GM23248 (cell line): ENCODE measurements around the gene MVP.

Experiments used
- EZH2 ChIP-seq: fragments of 200-600 bp; sonication (generic); IDR thresholded peaks from 2 replicates; pipeline ENCODE4 v1.6.1; 2018; ENCODE audit warnings: antibody characterized with exemption, mild to moderate bottlenecking; ENCODE audit not compliant: insufficient read depth, poor library complexity, severe bottlenecking
- EZH2phosphoT487 ChIP-seq: fragments of 200-600 bp; sonication (generic); IDR thresholded peaks from 2 replicates; pipeline ENCODE4 v1.6.1; 2018; ENCODE audit warnings: antibody characterized with exemption, moderate library complexity, mild to moderate bottlenecking, low read depth; ENCODE audit not compliant: insufficient read depth

DNA sequence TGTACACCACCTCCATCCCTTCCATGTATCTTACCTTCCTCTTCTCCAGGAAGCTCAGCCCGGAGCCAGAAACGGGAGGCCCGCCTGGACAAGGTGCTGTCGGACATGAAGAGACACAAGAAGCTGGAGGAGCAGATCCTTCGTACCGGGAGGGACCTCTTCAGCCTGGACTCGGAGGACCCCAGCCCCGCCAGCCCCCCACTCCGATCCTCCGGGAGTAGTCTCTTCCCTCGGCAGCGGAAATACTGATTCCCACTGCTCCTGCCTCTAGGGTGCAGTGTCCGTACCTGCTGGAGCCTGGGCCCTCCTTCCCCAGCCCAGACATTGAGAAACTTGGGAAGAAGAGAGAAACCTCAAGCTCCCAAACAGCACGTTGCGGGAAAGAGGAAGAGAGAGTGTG lies 756 bp upstream of the MVP start:
- TF ChIP-seq EZH2phosphoT487: no peak
- no peak for TF ChIP-seq EZH2
